ENCODE data around the gene NDUFAF8.

Gene NDUFAF8

DNA sequence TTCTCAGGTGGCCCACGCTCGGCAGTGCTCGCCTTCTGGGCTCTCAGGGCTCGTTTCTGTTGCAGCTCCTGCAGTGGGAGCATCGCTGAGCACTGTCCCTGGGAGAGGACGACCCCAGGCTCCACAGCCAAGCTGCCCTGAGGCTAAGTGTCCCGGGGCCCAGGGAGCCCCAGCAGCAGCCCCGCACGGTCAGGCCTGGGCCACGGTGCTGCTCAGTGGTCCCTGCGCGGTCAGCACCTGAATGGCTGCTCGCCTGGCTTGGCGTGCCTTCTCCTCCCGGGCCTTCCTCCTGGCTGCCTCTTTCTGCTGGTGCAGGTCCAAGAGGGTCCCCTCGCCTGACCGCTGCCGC is 39.7 kb upstream of the NDUFAF8 start (continued):
- TF ChIP-seq, protein P1, sequence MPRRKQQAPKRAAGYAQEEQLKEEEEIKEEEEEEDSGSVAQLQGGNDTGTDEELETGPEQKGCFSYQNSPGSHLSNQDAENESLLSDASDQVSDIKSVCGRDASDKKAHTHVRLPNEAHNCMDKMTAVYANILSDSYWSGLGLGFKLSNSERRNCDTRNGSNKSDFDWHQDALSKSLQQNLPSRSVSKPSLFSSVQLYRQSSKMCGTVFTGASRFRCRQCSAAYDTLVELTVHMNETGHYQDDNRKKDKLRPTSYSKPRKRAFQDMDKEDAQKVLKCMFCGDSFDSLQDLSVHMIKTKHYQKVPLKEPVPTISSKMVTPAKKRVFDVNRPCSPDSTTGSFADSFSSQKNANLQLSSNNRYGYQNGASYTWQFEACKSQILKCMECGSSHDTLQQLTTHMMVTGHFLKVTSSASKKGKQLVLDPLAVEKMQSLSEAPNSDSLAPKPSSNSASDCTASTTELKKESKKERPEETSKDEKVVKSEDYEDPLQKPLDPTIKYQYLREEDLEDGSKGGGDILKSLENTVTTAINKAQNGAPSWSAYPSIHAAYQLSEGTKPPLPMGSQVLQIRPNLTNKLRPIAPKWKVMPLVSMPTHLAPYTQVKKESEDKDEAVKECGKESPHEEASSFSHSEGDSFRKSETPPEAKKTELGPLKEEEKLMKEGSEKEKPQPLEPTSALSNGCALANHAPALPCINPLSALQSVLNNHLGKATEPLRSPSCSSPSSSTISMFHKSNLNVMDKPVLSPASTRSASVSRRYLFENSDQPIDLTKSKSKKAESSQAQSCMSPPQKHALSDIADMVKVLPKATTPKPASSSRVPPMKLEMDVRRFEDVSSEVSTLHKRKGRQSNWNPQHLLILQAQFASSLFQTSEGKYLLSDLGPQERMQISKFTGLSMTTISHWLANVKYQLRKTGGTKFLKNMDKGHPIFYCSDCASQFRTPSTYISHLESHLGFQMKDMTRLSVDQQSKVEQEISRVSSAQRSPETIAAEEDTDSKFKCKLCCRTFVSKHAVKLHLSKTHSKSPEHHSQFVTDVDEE (CRISPR knock-in tag; IDR thresholded peaks at IDR 0.05): no peak

- TF ChIP-seq CSDC2 (CRISPR knock-in tag; IDR thresholded peaks at IDR 0.05) (no peak), ISL1 (CRISPR knock-in tag; IDR thresholded peaks at IDR 0.05) (no peak), CSRNP3 (CRISPR knock-in tag; IDR thresholded peaks at IDR 0.05) (no peak), ZNF70 (CRISPR knock-in tag; IDR thresholded peaks at IDR 0.05) (no peak), BACH2 (CRISPR knock-in tag; IDR thresholded peaks at IDR 0.05; ENCODE audit: borderline replicate concordance) (no peak), ZNF8 (CRISPR knock-in tag; IDR thresholded peaks at IDR 0.05) (no peak), GLIS3 (CRISPR knock-in tag; IDR thresholded peaks at IDR 0.05) (no peak), ZFP30 (CRISPR knock-in tag; IDR thresholded peaks at IDR 0.05) (no peak), ZFP3 (CRISPR knock-in tag; IDR thresholded peaks at IDR 0.05) (no peak), SNAI2 (CRISPR knock-in tag; IDR thresholded peaks at IDR 0.05) (no peak), TOX (CRISPR knock-in tag; IDR thresholded peaks at IDR 0.05; ENCODE audit: borderline replicate concordance) (no peak)
- TF ChIP-seq, protein P1 (CRISPR knock-in tag; IDR thresholded peaks at IDR 0.05): no peak
- no peak for ATAC-seq
Measured at GRCh38 chr17:81200201-81200600, 38.9 kb upstream of the NDUFAF8 start.

GRCh38 chr17:81200695-81201580 is 38.2 kb upstream of the NDUFAF8 start:
- ATAC-seq: peak; percentile 95
- TF ChIP-seq ZNF8 (CRISPR knock-in tag; IDR thresholded peaks at IDR 0.05) (no peak), ISL1 (CRISPR knock-in tag; IDR thresholded peaks at IDR 0.05) (no peak), PATZ1 (CRISPR knock-in tag; IDR thresholded peaks at IDR 0.05; ENCODE audit: borderline replicate concordance) (no peak), ZC3H10 (CRISPR knock-in tag; IDR thresholded peaks at IDR 0.05) (no peak), RARB (CRISPR knock-in tag; IDR thresholded peaks at IDR 0.05) (no peak), CSRNP3 (CRISPR knock-in tag; IDR thresholded peaks at IDR 0.05) (no peak)
- TF ChIP-seq, protein P1 (CRISPR knock-in tag; IDR thresholded peaks at IDR 0.05): no peak

Data from SK-N-SH treated with all-trans-retinoic acid at 6 μM for 48 hours (cell line).